DND-41 (cell line): ENCODE data around the gene MBTPS1.

Source experiments
- EZH2 ChIP-seq: IDR thresholded peaks from 3 replicates; pipeline ENCODE4 v1.6.1; 2012; ENCODE audit warnings: borderline replicate concordance, low read depth, mild to moderate bottlenecking, moderate library complexity, low read length, inconsistent platforms; ENCODE audit not compliant: severe bottlenecking
- TF ChIP-seq, protein P1 (sequence below): IDR thresholded peaks from 2 replicates; pipeline ENCODE4 v1.5.1; 2012; ENCODE audit warnings: borderline replicate concordance, low read length, moderate library complexity, mild to moderate bottlenecking; ENCODE audit not compliant: poor library complexity, severe bottlenecking; ENCODE audit errors: extremely low read depth

DNA sequence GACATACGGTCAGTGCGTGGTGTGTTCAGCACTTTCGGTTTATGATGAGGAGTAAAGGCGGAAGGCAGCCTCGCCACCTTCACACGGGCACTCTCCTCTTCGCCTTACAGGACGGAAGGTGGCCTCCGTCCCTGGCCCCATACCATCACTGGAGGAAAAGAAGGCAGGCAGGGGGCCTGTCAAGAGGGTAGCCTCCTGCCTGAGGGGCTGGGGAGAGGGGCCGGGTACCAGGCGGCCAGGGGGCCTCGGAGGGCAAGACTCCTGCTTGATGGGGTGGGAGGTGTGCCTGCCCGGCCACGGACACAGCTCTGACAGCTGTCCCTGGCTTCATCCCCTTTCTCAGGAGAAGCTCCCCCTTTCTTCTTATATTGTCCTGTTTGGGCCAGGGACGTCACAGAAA is 58.5 kb downstream of the MBTPS1 start:
- TF ChIP-seq, protein P1, sequence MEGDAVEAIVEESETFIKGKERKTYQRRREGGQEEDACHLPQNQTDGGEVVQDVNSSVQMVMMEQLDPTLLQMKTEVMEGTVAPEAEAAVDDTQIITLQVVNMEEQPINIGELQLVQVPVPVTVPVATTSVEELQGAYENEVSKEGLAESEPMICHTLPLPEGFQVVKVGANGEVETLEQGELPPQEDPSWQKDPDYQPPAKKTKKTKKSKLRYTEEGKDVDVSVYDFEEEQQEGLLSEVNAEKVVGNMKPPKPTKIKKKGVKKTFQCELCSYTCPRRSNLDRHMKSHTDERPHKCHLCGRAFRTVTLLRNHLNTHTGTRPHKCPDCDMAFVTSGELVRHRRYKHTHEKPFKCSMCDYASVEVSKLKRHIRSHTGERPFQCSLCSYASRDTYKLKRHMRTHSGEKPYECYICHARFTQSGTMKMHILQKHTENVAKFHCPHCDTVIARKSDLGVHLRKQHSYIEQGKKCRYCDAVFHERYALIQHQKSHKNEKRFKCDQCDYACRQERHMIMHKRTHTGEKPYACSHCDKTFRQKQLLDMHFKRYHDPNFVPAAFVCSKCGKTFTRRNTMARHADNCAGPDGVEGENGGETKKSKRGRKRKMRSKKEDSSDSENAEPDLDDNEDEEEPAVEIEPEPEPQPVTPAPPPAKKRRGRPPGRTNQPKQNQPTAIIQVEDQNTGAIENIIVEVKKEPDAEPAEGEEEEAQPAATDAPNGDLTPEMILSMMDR, result no peak
- TF ChIP-seq EZH2, result no peak
